Activated CD8-positive, alpha-beta memory T cell treated with anti-CD3 and anti-CD28 coated beads for 48 hours (primary cell): ENCODE measurements around the gene DOCK11.
"Not testable (repeated sequence)": the region's sequence is repeated elsewhere in the genome, so short reads cannot be mapped to it uniquely, and the experiment has no call there.

Experiments
- DNase-seq, 3 experiments: peaks; one replicate each; pipeline ENCODE4 v3.0.0-alpha.2; 2020; ENCODE audit warnings: low read depth in 2 of 3, low spot score in 2 of 3

Gene DOCK11

GRCh38 chrX:118566359-118566758, 70.7 kb downstream of the DOCK11 start:
- no peak for DNase-seq

- DNase-seq: no peak
Measured at GRCh38 chrX:118569676-118570075, 74.1 kb downstream of the DOCK11 start.

DNA sequence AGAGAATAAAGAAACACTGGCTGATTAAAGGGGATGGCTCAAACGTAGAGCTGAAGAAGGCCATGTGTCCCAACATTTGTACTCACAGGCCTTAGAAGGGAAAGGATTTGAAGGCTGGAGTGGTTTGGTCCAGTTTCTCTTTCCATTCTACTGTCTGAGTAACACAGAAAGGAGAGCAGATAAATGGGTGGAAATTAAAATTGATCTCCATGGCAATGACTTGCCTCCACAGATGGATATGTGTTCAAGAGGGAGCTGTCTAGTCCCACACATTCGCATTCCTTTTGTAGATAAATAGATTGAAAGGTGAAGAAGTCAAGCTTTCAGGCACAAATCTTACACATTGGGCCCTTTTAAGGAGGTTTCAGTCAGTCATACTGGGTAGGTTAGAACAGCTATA, 74.6 kb downstream of the DOCK11 start:
- DNase-seq: no peak

- no peak for DNase-seq
Measured at GRCh38 chrX:118571836-118572235, 76.2 kb downstream of the DOCK11 start.

GRCh38 chrX:118574666-118575065, 79.1 kb downstream of the DOCK11 start:
- no peak for DNase-seq

GRCh38 chrX:118577041-118577440, 81.4 kb downstream of the DOCK11 start:
- no peak for DNase-seq

GRCh38 chrX:118579417-118579816, 83.8 kb downstream of the DOCK11 start:
- DNase-seq: no peak

- not testable (repeated sequence) for DNase-seq
Measured at GRCh38 chrX:118582926-118583325, 87.3 kb downstream of the DOCK11 start.

GRCh38 chrX:118583781-118584180, 88.2 kb downstream of the DOCK11 start:
- no peak for DNase-seq

DNA sequence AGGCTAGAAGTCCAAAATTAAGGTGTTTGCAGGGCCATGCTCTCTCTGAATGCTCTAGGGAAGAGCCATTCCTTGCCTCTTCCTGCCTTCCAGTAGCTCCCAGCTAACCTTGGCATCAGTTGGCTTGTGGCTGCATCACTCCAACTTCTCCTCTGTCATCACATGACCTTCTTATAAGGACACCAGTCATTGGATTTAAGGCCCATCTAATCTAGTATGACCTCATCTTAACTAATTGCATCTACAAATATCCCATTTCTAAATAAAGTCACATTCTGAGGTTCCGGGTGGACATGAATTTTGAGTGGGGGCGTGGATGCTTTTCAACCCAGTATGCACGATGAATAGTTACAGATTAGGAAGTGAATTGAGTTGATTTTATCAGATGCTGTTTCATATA, 89.7 kb downstream of the DOCK11 start:
- no peak for DNase-seq

DNA sequence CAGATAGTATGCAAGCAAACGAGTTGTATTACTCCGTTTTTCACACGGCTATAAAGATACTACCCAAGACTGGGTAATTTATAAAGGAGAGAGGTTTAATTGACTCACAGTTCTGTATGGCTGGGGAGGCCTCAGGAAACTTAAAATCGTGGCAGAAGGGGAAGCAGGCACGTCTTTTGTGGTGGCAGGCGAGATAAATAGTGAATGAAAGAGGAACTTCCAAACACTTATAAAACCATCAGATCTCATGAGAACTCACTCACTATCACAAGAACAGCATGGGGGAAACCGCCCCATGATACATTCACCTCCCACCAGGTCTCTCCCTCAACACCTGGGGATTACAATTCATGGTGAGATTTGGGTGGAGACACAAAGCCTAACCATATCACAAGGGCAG, 90.6 kb downstream of the DOCK11 start:
- not testable (repeated sequence) for DNase-seq

DNA sequence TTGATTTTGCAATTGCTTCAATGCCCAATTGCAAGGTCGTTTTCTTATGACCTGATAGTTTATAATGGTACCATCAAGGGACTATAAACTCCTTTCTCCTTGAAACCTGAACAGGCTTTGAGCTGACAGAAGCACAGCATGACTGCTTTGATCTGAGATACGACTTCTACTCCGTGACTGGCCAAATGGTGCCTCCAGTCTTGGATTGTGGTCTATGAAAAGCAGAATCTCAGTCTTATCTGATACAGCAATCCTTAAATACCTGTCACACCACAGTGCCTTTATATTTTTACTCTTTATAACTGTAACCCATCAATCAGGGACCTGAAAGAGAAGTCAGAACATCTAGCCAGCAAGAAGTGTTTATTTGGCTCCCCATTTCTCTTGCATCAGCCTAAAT, 93.1 kb downstream of the DOCK11 start:
- DNase-seq: no peak

DNA sequence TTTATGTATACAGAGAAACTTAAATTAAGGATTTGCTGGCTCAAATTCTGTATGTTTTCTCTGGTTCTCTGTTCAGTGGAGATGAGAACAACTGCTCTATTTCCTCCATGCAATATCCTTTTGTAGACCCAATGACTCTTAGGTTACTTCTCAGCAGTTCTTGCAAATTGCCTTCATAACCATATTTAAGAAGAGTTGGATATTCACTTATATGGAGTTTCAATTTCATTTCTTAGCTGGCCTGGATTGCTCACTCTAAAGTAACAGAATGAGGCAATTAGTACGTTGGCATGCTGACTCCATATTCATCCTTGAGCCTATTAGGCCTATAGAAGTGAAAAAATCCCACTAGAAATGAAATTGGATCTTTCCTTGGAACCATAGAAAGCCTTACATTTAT, 93.6 kb downstream of the DOCK11 start:
- DNase-seq: no peak

GRCh38 chrX:118593407-118593806, 97.8 kb downstream of the DOCK11 start:
- no peak for DNase-seq

- no peak for DNase-seq
Measured at GRCh38 chrX:118594697-118595420, 99.2 kb downstream of the DOCK11 start.

GRCh38 chrX:118595501-118596042, 100.0 kb downstream of the DOCK11 start:
- no peak for DNase-seq

GRCh38 chrX:118596390-118596789, 100.8 kb downstream of the DOCK11 start:
- no peak for DNase-seq

DNA sequence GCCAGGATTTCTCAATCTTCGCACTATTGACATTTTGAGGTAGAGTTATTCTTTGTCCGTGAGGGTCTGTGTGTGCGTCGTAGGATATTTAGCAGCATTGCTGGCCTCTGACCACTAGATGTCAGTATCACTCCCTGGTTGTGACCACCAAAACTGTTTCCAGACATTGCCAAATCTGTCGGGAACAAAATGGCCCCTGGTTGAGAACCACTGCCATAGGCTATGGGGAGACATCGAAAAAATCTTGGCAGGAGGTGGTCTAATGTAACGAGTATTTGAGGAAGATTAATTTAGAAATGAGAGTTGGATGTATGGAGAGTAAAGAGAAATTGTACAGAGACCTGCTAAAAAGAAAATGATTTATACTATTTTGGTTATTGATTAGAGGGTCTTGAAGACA, 108.4 kb downstream of the DOCK11 start:
- peak in 2 of 3 experiments; percentile 1 to 2 for DNase-seq

DNA sequence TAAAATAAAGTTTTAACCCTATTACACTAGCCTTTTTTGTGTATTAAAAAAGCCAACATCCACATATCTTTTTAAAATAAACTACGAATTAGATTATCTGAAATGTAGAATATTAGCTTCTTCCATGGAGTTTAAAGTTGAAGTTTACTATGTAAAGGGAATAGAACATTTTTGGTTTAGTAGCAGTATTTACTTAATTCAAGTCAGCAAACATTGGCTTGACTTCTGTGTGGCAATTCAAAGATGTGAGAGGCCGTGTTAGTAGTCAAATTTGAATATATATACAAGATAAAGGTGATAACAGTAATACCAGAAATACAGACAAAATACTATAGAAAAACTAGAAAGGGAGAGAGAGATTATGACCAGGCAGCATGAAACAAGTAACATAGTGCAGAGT, 116.7 kb downstream of the DOCK11 start:
- DNase-seq: no peak

GRCh38 chrX:118614150-118614549, 118.5 kb downstream of the DOCK11 start:
- DNase-seq: no peak

- DNase-seq: no peak
Measured at GRCh38 chrX:118615141-118615540, 119.5 kb downstream of the DOCK11 start.

- no peak for DNase-seq
Measured at GRCh38 chrX:118621081-118621759, 125.6 kb downstream of the DOCK11 start.

- no peak for DNase-seq
Measured at GRCh38 chrX:118623062-118623461, 127.4 kb downstream of the DOCK11 start.
